NB4 (cell line): ENCODE data around the gene TPSD1.

ENCODE experiments used
- CTCF ChIP-seq: IDR thresholded peaks from one replicate; pipeline ENCODE4 v1.5.1; 2012; ENCODE audit warnings: low read depth, low read length
- MAX ChIP-seq: IDR thresholded peaks from 2 replicates; pipeline ENCODE4 v1.6.1; 2011; ENCODE audit warnings: low read depth, low read length
- POLR2A ChIP-seq: IDR thresholded peaks from 2 replicates; pipeline ENCODE4 v1.6.1; 2011; ENCODE audit warnings: mild to moderate bottlenecking; ENCODE audit not compliant: insufficient read length; ENCODE audit errors: extremely low read depth

GRCh38 chr16:1213231-1213630 lies 42.6 kb upstream of the TPSD1 start:
- TF ChIP-seq CTCF = no peak
- TF ChIP-seq POLR2A = no peak
- TF ChIP-seq MAX = no peak
